Measurements from ENCODE around the gene P3R3URF.

Gene P3R3URF

DNA sequence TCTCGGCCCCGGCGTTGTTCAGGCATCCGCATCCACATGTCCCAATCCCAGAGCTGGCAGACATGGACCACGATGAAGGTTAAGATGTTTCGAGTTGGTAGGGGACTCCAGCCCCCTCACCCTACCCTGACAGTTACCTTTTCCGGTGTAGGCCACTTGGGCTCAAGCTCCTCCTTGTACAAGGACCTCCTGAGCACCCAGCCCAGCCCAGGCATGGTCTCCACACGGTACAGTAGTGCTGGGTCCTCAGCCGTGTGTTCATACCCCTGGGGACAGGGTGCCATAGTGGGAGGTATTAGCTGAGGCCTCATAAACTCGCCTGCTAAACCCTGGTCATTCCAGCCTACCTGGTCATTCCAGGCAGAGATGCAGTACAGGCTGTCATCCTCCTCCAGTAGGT, 15.9 kb upstream of the P3R3URF start:
- no peak for ATAC-seq
- TF ChIP-seq, protein P1, sequence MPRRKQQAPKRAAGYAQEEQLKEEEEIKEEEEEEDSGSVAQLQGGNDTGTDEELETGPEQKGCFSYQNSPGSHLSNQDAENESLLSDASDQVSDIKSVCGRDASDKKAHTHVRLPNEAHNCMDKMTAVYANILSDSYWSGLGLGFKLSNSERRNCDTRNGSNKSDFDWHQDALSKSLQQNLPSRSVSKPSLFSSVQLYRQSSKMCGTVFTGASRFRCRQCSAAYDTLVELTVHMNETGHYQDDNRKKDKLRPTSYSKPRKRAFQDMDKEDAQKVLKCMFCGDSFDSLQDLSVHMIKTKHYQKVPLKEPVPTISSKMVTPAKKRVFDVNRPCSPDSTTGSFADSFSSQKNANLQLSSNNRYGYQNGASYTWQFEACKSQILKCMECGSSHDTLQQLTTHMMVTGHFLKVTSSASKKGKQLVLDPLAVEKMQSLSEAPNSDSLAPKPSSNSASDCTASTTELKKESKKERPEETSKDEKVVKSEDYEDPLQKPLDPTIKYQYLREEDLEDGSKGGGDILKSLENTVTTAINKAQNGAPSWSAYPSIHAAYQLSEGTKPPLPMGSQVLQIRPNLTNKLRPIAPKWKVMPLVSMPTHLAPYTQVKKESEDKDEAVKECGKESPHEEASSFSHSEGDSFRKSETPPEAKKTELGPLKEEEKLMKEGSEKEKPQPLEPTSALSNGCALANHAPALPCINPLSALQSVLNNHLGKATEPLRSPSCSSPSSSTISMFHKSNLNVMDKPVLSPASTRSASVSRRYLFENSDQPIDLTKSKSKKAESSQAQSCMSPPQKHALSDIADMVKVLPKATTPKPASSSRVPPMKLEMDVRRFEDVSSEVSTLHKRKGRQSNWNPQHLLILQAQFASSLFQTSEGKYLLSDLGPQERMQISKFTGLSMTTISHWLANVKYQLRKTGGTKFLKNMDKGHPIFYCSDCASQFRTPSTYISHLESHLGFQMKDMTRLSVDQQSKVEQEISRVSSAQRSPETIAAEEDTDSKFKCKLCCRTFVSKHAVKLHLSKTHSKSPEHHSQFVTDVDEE (CRISPR knock-in tag; IDR thresholded peaks at IDR 0.05), result no peak
- TF ChIP-seq ZFP30 (CRISPR knock-in tag; IDR thresholded peaks at IDR 0.05) (no peak), OSR1 (CRISPR knock-in tag; IDR thresholded peaks at IDR 0.05) (no peak), ZNF8 (CRISPR knock-in tag; IDR thresholded peaks at IDR 0.05) (no peak), ZC3H10 (CRISPR knock-in tag; IDR thresholded peaks at IDR 0.05) (no peak), ARNTL (CRISPR knock-in tag; IDR thresholded peaks at IDR 0.05; ENCODE audit: borderline replicate concordance, low read depth) (no peak), ZFP3 (CRISPR knock-in tag; IDR thresholded peaks at IDR 0.05) (no peak), SNAI2 (CRISPR knock-in tag; IDR thresholded peaks at IDR 0.05) (no peak), PPARA (CRISPR knock-in tag; IDR thresholded peaks at IDR 0.05; ENCODE audit: borderline replicate concordance) (no peak), BACH2 (CRISPR knock-in tag; IDR thresholded peaks at IDR 0.05; ENCODE audit: borderline replicate concordance) (no peak), ESRRG (CRISPR knock-in tag; IDR thresholded peaks at IDR 0.05) (no peak), ZNF70 (CRISPR knock-in tag; IDR thresholded peaks at IDR 0.05) (no peak), ZNF565 (CRISPR knock-in tag; conservative IDR thresholded peaks at IDR 0.05; ENCODE audit: low read depth) (no peak), TCF4 (CRISPR knock-in tag; IDR thresholded peaks at IDR 0.05; ENCODE audit: borderline replicate concordance) (no peak), GLIS3 (CRISPR knock-in tag; IDR thresholded peaks at IDR 0.05) (no peak), TOX (CRISPR knock-in tag; IDR thresholded peaks at IDR 0.05; ENCODE audit: borderline replicate concordance) (no peak)
- TF ChIP-seq, protein P2, sequence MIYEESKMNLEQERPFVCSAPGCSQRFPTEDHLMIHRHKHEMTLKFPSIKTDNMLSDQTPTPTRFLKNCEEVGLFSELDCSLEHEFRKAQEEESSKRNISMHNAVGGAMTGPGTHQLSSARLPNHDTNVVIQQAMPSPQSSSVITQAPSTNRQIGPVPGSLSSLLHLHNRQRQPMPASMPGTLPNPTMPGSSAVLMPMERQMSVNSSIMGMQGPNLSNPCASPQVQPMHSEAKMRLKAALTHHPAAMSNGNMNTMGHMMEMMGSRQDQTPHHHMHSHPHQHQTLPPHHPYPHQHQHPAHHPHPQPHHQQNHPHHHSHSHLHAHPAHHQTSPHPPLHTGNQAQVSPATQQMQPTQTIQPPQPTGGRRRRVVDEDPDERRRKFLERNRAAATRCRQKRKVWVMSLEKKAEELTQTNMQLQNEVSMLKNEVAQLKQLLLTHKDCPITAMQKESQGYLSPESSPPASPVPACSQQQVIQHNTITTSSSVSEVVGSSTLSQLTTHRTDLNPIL (CRISPR knock-in tag; IDR thresholded peaks at IDR 0.05; ENCODE audit: low read depth), result no peak
- TF ChIP-seq, protein P3, sequence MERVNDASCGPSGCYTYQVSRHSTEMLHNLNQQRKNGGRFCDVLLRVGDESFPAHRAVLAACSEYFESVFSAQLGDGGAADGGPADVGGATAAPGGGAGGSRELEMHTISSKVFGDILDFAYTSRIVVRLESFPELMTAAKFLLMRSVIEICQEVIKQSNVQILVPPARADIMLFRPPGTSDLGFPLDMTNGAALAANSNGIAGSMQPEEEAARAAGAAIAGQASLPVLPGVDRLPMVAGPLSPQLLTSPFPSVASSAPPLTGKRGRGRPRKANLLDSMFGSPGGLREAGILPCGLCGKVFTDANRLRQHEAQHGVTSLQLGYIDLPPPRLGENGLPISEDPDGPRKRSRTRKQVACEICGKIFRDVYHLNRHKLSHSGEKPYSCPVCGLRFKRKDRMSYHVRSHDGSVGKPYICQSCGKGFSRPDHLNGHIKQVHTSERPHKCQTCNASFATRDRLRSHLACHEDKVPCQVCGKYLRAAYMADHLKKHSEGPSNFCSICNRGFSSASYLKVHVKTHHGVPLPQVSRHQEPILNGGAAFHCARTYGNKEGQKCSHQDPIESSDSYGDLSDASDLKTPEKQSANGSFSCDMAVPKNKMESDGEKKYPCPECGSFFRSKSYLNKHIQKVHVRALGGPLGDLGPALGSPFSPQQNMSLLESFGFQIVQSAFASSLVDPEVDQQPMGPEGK (CRISPR knock-in tag; IDR thresholded peaks at IDR 0.05; ENCODE audit: borderline replicate concordance), result no peak

DNA sequence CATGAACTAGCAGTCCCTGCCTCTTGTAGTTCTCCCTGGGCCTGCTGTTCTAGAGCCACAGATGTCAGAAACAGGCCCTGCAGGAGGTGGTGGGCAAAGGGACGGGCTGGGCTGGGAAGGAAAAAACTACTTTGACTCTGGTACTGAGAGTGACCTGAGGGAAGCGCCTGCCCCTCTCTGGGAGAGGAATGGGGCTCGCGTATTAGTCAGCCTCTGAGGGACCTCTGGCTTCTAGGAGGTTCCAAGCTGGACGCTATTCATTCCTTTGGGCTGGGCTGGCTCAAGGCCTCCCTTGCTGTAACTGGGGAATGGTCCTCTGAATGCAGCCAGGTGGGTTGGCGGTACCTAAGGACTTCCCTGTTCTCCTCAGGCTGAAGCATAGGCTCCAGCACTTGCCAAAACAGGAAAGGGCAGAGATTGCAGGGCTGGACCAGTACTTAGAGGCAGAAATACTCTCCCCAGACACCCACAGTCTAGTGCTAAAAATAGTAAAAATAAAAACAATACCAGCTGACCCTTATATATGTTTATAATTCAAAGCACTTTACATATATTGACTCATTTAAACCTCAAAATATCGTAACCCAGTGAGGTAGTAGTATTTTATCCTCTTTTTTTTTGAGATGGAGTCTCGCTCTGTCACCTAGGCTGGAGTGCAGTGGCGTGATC, 14.9 kb upstream of the P3R3URF start:
- no peak for ATAC-seq
- TF ChIP-seq RARB (CRISPR knock-in tag; IDR thresholded peaks at IDR 0.05) (no peak), CSDC2 (CRISPR knock-in tag; IDR thresholded peaks at IDR 0.05) (no peak), GLIS3 (CRISPR knock-in tag; IDR thresholded peaks at IDR 0.05) (no peak), ZFP30 (CRISPR knock-in tag; IDR thresholded peaks at IDR 0.05) (no peak), ZNF565 (CRISPR knock-in tag; conservative IDR thresholded peaks at IDR 0.05; ENCODE audit: low read depth) (no peak), ZFP3 (CRISPR knock-in tag; IDR thresholded peaks at IDR 0.05) (no peak), TCF4 (CRISPR knock-in tag; IDR thresholded peaks at IDR 0.05; ENCODE audit: borderline replicate concordance) (no peak), ARNTL (CRISPR knock-in tag; IDR thresholded peaks at IDR 0.05; ENCODE audit: borderline replicate concordance, low read depth) (no peak), ZC3H10 (CRISPR knock-in tag; IDR thresholded peaks at IDR 0.05) (no peak), SNAI2 (CRISPR knock-in tag; IDR thresholded peaks at IDR 0.05) (no peak)
- TF ChIP-seq, protein P4, sequence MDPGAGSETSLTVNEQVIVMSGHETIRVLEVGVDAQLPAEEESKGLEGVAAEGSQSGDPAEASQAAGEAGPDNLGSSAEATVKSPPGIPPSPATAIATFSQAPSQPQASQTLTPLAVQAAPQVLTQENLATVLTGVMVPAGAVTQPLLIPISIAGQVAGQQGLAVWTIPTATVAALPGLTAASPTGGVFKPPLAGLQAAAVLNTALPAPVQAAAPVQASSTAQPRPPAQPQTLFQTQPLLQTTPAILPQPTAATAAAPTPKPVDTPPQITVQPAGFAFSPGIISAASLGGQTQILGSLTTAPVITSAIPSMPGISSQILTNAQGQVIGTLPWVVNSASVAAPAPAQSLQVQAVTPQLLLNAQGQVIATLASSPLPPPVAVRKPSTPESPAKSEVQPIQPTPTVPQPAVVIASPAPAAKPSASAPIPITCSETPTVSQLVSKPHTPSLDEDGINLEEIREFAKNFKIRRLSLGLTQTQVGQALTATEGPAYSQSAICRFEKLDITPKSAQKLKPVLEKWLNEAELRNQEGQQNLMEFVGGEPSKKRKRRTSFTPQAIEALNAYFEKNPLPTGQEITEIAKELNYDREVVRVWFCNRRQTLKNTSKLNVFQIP (CRISPR knock-in tag; IDR thresholded peaks at IDR 0.05; ENCODE audit: borderline replicate concordance, low read depth), result no peak
- TF ChIP-seq, protein P2 (CRISPR knock-in tag; IDR thresholded peaks at IDR 0.05; ENCODE audit: low read depth), result no peak
- TF ChIP-seq, protein P5, sequence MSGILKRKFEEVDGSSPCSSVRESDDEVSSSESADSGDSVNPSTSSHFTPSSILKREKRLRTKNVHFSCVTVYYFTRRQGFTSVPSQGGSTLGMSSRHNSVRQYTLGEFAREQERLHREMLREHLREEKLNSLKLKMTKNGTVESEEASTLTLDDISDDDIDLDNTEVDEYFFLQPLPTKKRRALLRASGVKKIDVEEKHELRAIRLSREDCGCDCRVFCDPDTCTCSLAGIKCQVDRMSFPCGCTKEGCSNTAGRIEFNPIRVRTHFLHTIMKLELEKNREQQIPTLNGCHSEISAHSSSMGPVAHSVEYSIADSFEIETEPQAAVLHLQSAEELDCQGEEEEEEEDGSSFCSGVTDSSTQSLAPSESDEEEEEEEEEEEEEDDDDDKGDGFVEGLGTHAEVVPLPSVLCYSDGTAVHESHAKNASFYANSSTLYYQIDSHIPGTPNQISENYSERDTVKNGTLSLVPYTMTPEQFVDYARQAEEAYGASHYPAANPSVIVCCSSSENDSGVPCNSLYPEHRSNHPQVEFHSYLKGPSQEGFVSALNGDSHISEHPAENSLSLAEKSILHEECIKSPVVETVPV (CRISPR knock-in tag; IDR thresholded peaks at IDR 0.05), result no peak

Measured in SK-N-SH treated with all-trans-retinoic acid at 6 μM for 48 hours (cell line).